GM10847 (cell line): ENCODE data around the gene NDST1.

Experiments
- POLR2A ChIP-seq: IDR thresholded peaks from 2 replicates; pipeline ENCODE4 v1.6.1; 2011; ENCODE audit not compliant: insufficient read length; ENCODE audit errors: extremely low read depth

NDST1 gene

GRCh38 chr5:150558088-150558621 lies 50.2 kb downstream of the NDST1 start:
- TF ChIP-seq POLR2A, result no peak

GRCh38 chr5:150559088-150559487 lies 51.2 kb downstream of the NDST1 start:
- TF ChIP-seq POLR2A, result no peak

- TF ChIP-seq POLR2A, result no peak
These were observed 51.8 kb downstream of the NDST1 start for GRCh38 chr5:150559701-150560100.

GRCh38 chr5:150560401-150561191 lies 52.7 kb downstream of the NDST1 start:
- no peak for TF ChIP-seq POLR2A

GRCh38 chr5:150561192-150561512 lies 53.2 kb downstream of the NDST1 start:
- TF ChIP-seq POLR2A, result no peak

GRCh38 chr5:150561571-150562275 lies 53.8 kb downstream of the NDST1 start:
- TF ChIP-seq POLR2A, result no peak

GRCh38 chr5:150562832-150563231 lies 54.9 kb downstream of the NDST1 start:
- no peak for TF ChIP-seq POLR2A

- no peak for TF ChIP-seq POLR2A
These were observed 57.9 kb downstream of the NDST1 start for GRCh38 chr5:150565868-150566267.

- no peak for TF ChIP-seq POLR2A
These were observed 59.2 kb downstream of the NDST1 start for GRCh38 chr5:150567031-150567717.

GRCh38 chr5:150568663-150569062 lies 60.7 kb downstream of the NDST1 start:
- TF ChIP-seq POLR2A, result no peak

GRCh38 chr5:150570333-150570732 lies 62.4 kb downstream of the NDST1 start:
- no peak for TF ChIP-seq POLR2A

- TF ChIP-seq POLR2A, result no peak
These were observed 63.9 kb downstream of the NDST1 start for GRCh38 chr5:150571836-150572235.

GRCh38 chr5:150573216-150573615 lies 65.3 kb downstream of the NDST1 start:
- TF ChIP-seq POLR2A, result no peak

GRCh38 chr5:150573867-150574817 lies 66.2 kb downstream of the NDST1 start:
- no peak for TF ChIP-seq POLR2A

- no peak for TF ChIP-seq POLR2A
These were observed 67.1 kb downstream of the NDST1 start for GRCh38 chr5:150574818-150575547.
